ENCODE measurements around the gene FERMT1.

The FERMT1 gene

GRCh38 chr20:6142348-6142993 lies 19.6 kb upstream of the FERMT1 start:
- no peak overlapping the region for H3K9ac ChIP-seq (ENCODE audit: low read length)
- no peak overlapping the region for H3K27ac ChIP-seq (ENCODE audit: low read depth, low read length)
- no peaks in the 10 kb centered on the region for H3K36me3 ChIP-seq (ENCODE audit: control insufficient read depth, insufficient read depth, low read length)
- no peaks in the 10 kb centered on the region for H3K27me3 ChIP-seq (ENCODE audit: control insufficient read depth, insufficient read depth, low read length)
- no peaks in the 10 kb centered on the region for H3K4me1 ChIP-seq (ENCODE audit: control insufficient read depth, insufficient read depth, low read length)
- H3K9me3 ChIP-seq (ENCODE audit: control insufficient read depth, insufficient read depth, low read depth, low read length): 0 out of 2 replicates have a peak, but pooled peaks cover 9% of the 10 kb centered on the region
- no peak overlapping the region for H3K4me3 ChIP-seq (ENCODE audit: low read depth, low read length)

GRCh38 chr20:6140947-6141346 lies 18.1 kb upstream of the FERMT1 start:
- Histone ChIP-seq H3K36me3 (ENCODE audit: control insufficient read depth, insufficient read depth, low read length) (no peaks in the 10 kb centered on the region), H3K27ac (ENCODE audit: low read depth, low read length) (no peak overlapping the region), H3K9ac (ENCODE audit: low read length) (no peak overlapping the region), H3K27me3 (ENCODE audit: control insufficient read depth, insufficient read depth, low read length) (no peaks in the 10 kb centered on the region), H3K4me3 (ENCODE audit: low read depth, low read length) (no peak overlapping the region), H3K9me3 (ENCODE audit: control insufficient read depth, insufficient read depth, low read depth, low read length) (0 out of 2 replicates have a peak, but pooled peaks cover 6% of the 10 kb centered on the region), H3K4me1 (ENCODE audit: control insufficient read depth, insufficient read depth, low read length) (no peaks in the 10 kb centered on the region)

- no peak overlapping the region for H3K27ac ChIP-seq (ENCODE audit: low read depth, low read length)
- H3K4me1 ChIP-seq (ENCODE audit: control insufficient read depth, insufficient read depth, low read length): no peaks in the 10 kb centered on the region
- no peaks in the 10 kb centered on the region for H3K36me3 ChIP-seq (ENCODE audit: control insufficient read depth, insufficient read depth, low read length)
- no peak overlapping the region for H3K9ac ChIP-seq (ENCODE audit: low read length)
- no peaks in the 10 kb centered on the region for H3K9me3 ChIP-seq (ENCODE audit: control insufficient read depth, insufficient read depth, low read depth, low read length)
- no peaks in the 10 kb centered on the region for H3K27me3 ChIP-seq (ENCODE audit: control insufficient read depth, insufficient read depth, low read length)
- no peak overlapping the region for H3K4me3 ChIP-seq (ENCODE audit: low read depth, low read length)
These were observed 12.5 kb upstream of the FERMT1 start for GRCh38 chr20:6135347-6135746.

GRCh38 chr20:6134592-6134991 lies 11.8 kb upstream of the FERMT1 start:
- Histone ChIP-seq H3K4me3 (ENCODE audit: low read depth, low read length) (no peak overlapping the region), H3K36me3 (ENCODE audit: control insufficient read depth, insufficient read depth, low read length) (no peaks in the 10 kb centered on the region), H3K27me3 (ENCODE audit: control insufficient read depth, insufficient read depth, low read length) (no peaks in the 10 kb centered on the region), H3K4me1 (ENCODE audit: control insufficient read depth, insufficient read depth, low read length) (no peaks in the 10 kb centered on the region), H3K9ac (ENCODE audit: low read length) (no peak overlapping the region), H3K9me3 (ENCODE audit: control insufficient read depth, insufficient read depth, low read depth, low read length) (no peaks in the 10 kb centered on the region), H3K27ac (ENCODE audit: low read depth, low read length) (no peak overlapping the region)

- Histone ChIP-seq H3K27ac (ENCODE audit: low read depth, low read length) (no peak overlapping the region), H3K4me3 (ENCODE audit: low read depth, low read length) (no peak overlapping the region), H3K27me3 (ENCODE audit: control insufficient read depth, insufficient read depth, low read length) (no peaks in the 10 kb centered on the region), H3K9me3 (ENCODE audit: control insufficient read depth, insufficient read depth, low read depth, low read length) (no peaks in the 10 kb centered on the region), H3K36me3 (ENCODE audit: control insufficient read depth, insufficient read depth, low read length) (no peaks in the 10 kb centered on the region), H3K4me1 (ENCODE audit: control insufficient read depth, insufficient read depth, low read length) (no peaks in the 10 kb centered on the region), H3K9ac (ENCODE audit: low read length) (no peak overlapping the region)
These were observed 7.2 kb upstream of the FERMT1 start for GRCh38 chr20:6130045-6130444.

GRCh38 chr20:6127825-6128224 lies 5.0 kb upstream of the FERMT1 start:
- Histone ChIP-seq H3K27me3 (ENCODE audit: control insufficient read depth, insufficient read depth, low read length) (no peaks in the 10 kb centered on the region), H3K9ac (ENCODE audit: low read length) (no peak overlapping the region)

GRCh38 chr20:6126846-6127245 lies 4.0 kb upstream of the FERMT1 start:
- Histone ChIP-seq H3K9me3 (ENCODE audit: control insufficient read depth, insufficient read depth, low read depth, low read length) (no peaks in the 10 kb centered on the region), H3K4me3 (ENCODE audit: low read depth, low read length) (no peak overlapping the region), H3K36me3 (ENCODE audit: control insufficient read depth, insufficient read depth, low read length) (no peaks in the 10 kb centered on the region), H3K4me1 (ENCODE audit: control insufficient read depth, insufficient read depth, low read length) (peaks cover 11% of the 10 kb centered on the region; the same call in 1 of the 2 replicates), H3K9ac (ENCODE audit: low read length) (no peak overlapping the region), H3K27ac (ENCODE audit: low read depth, low read length) (no peak overlapping the region), H3K27me3 (ENCODE audit: control insufficient read depth, insufficient read depth, low read length) (peaks cover 9% of the 10 kb centered on the region)

More at GRCh38 chr20:6127825-6128224, 5.0 kb upstream of the FERMT1 start:
- no peaks in the 10 kb centered on the region for H3K36me3 ChIP-seq (ENCODE audit: control insufficient read depth, insufficient read depth, low read length)
- H3K9me3 ChIP-seq (ENCODE audit: control insufficient read depth, insufficient read depth, low read depth, low read length): no peaks in the 10 kb centered on the region
- no peak overlapping the region for H3K4me3 ChIP-seq (ENCODE audit: low read depth, low read length)
- H3K4me1 ChIP-seq (ENCODE audit: control insufficient read depth, insufficient read depth, low read length): peaks cover 7% of the 10 kb centered on the region; the same call in 1 of the 2 replicates
- H3K27ac ChIP-seq (ENCODE audit: low read depth, low read length): no peak overlapping the region

- no peaks in the 10 kb centered on the region for H3K9me3 ChIP-seq (ENCODE audit: control insufficient read depth, insufficient read depth, low read depth, low read length)
- H3K27me3 ChIP-seq (ENCODE audit: control insufficient read depth, insufficient read depth, low read length): peaks cover 15% of the 10 kb centered on the region
- peaks cover under 1% of the 10 kb centered on the region; the same call in 1 of the 2 replicates for H3K36me3 ChIP-seq (ENCODE audit: control insufficient read depth, insufficient read depth, low read length)
- peaks cover 17% of the 10 kb centered on the region; the same call in 1 of the 2 replicates for H3K4me1 ChIP-seq (ENCODE audit: control insufficient read depth, insufficient read depth, low read length)
- H3K4me3 ChIP-seq (ENCODE audit: low read depth, low read length): peak overlapping the region; percentile 62
- no peak overlapping the region for H3K27ac ChIP-seq (ENCODE audit: low read depth, low read length)
- peak overlapping the region; percentile 61 for H3K9ac ChIP-seq (ENCODE audit: low read length)
These were observed 802 bp upstream of the FERMT1 start for GRCh38 chr20:6123649-6124014.

- peaks cover 17% of the 10 kb centered on the region; the same call in 1 of the 2 replicates for H3K4me1 ChIP-seq (ENCODE audit: control insufficient read depth, insufficient read depth, low read length)
- no peak overlapping the region for H3K27ac ChIP-seq (ENCODE audit: low read depth, low read length)
- H3K36me3 ChIP-seq (ENCODE audit: control insufficient read depth, insufficient read depth, low read length): peaks cover 7% of the 10 kb centered on the region; the same call in 1 of the 2 replicates
- peak overlapping the region; percentile 61 for H3K9ac ChIP-seq (ENCODE audit: low read length)
- no peaks in the 10 kb centered on the region for H3K9me3 ChIP-seq (ENCODE audit: control insufficient read depth, insufficient read depth, low read depth, low read length)
- peaks cover 15% of the 10 kb centered on the region for H3K27me3 ChIP-seq (ENCODE audit: control insufficient read depth, insufficient read depth, low read length)
- H3K4me3 ChIP-seq (ENCODE audit: low read depth, low read length): peak overlapping the region; percentile 62
These were observed 538 bp downstream of the FERMT1 start for GRCh38 chr20:6122111-6122872.

GRCh38 chr20:6121504-6121903 lies 1.3 kb downstream of the FERMT1 start:
- Histone ChIP-seq H3K4me3 (ENCODE audit: low read depth, low read length) (peak overlapping the region; percentile 62), H3K27me3 (ENCODE audit: control insufficient read depth, insufficient read depth, low read length) (peaks cover 15% of the 10 kb centered on the region), H3K27ac (ENCODE audit: low read depth, low read length) (no peak overlapping the region), H3K4me1 (ENCODE audit: control insufficient read depth, insufficient read depth, low read length) (peaks cover 17% of the 10 kb centered on the region; the same call in 1 of the 2 replicates), H3K9ac (ENCODE audit: low read length) (no peak overlapping the region), H3K9me3 (ENCODE audit: control insufficient read depth, insufficient read depth, low read depth, low read length) (no peaks in the 10 kb centered on the region), H3K36me3 (ENCODE audit: control insufficient read depth, insufficient read depth, low read length) (peaks cover 7% of the 10 kb centered on the region; the same call in 1 of the 2 replicates)

GRCh38 chr20:6120491-6120988 lies 2.3 kb downstream of the FERMT1 start:
- peaks cover 12% of the 10 kb centered on the region for H3K36me3 ChIP-seq (ENCODE audit: control insufficient read depth, insufficient read depth, low read length)
- H3K27me3 ChIP-seq (ENCODE audit: control insufficient read depth, insufficient read depth, low read length): peaks cover 15% of the 10 kb centered on the region
- peaks cover 17% of the 10 kb centered on the region; the same call in 1 of the 2 replicates for H3K4me1 ChIP-seq (ENCODE audit: control insufficient read depth, insufficient read depth, low read length)
- no peaks in the 10 kb centered on the region for H3K9me3 ChIP-seq (ENCODE audit: control insufficient read depth, insufficient read depth, low read depth, low read length)
- H3K9ac ChIP-seq (ENCODE audit: low read length): no peak overlapping the region
- H3K4me3 ChIP-seq (ENCODE audit: low read depth, low read length): no peak overlapping the region
- H3K27ac ChIP-seq (ENCODE audit: low read depth, low read length): no peak overlapping the region
